Measurements from ENCODE around the gene STPG3.

Gene STPG3

GRCh38 chr9:137243626-137244485 is 7.2 kb upstream of the STPG3 start:
- no peak overlapping the region for H3K27ac ChIP-seq (ENCODE audit: low read depth, low read length)
- H3K27me3 ChIP-seq (ENCODE audit: control insufficient read depth, insufficient read depth, low read length) = no peaks in the 10 kb centered on the region
- no peaks in the 10 kb centered on the region for H3K9me3 ChIP-seq (ENCODE audit: control insufficient read depth, insufficient read depth, low read depth, low read length)
- peak overlapping the region; percentile 6; the same call in 1 of the 2 replicates for H3K4me3 ChIP-seq (ENCODE audit: low read depth, low read length)
- peaks cover 21% of the 10 kb centered on the region for H3K36me3 ChIP-seq (ENCODE audit: control insufficient read depth, insufficient read depth, low read length)
- peak overlapping the region; percentile 34 for H3K9ac ChIP-seq (ENCODE audit: low read length)
- peaks cover 33% of the 10 kb centered on the region for H3K4me1 ChIP-seq (ENCODE audit: control insufficient read depth, insufficient read depth, low read length)

- H3K9me3 ChIP-seq (ENCODE audit: control insufficient read depth, insufficient read depth, low read depth, low read length) = no peaks in the 10 kb centered on the region
- 0 out of 2 replicates have a peak overlapping the region, but pooled peaks have one; percentile 5 for H3K4me3 ChIP-seq (ENCODE audit: low read depth, low read length)
- peaks cover 21% of the 10 kb centered on the region for H3K36me3 ChIP-seq (ENCODE audit: control insufficient read depth, insufficient read depth, low read length)
- H3K27ac ChIP-seq (ENCODE audit: low read depth, low read length) = no peak overlapping the region
- peak overlapping the region; percentile 13 for H3K9ac ChIP-seq (ENCODE audit: low read length)
- peaks cover 32% of the 10 kb centered on the region for H3K4me1 ChIP-seq (ENCODE audit: control insufficient read depth, insufficient read depth, low read length)
- H3K27me3 ChIP-seq (ENCODE audit: control insufficient read depth, insufficient read depth, low read length) = no peaks in the 10 kb centered on the region
Measured at GRCh38 chr9:137244486-137245449, 6.3 kb upstream of the STPG3 start.

GRCh38 chr9:137245450-137246421 is 5.3 kb upstream of the STPG3 start:
- Histone ChIP-seq H3K4me1 (ENCODE audit: control insufficient read depth, insufficient read depth, low read length) (peaks cover 39% of the 10 kb centered on the region), H3K36me3 (ENCODE audit: control insufficient read depth, insufficient read depth, low read length) (peaks cover 21% of the 10 kb centered on the region), H3K4me3 (ENCODE audit: low read depth, low read length) (no peak overlapping the region), H3K9me3 (ENCODE audit: control insufficient read depth, insufficient read depth, low read depth, low read length) (no peaks in the 10 kb centered on the region), H3K9ac (ENCODE audit: low read length) (no peak overlapping the region), H3K27ac (ENCODE audit: low read depth, low read length) (no peak overlapping the region), H3K27me3 (ENCODE audit: control insufficient read depth, insufficient read depth, low read length) (no peaks in the 10 kb centered on the region)

- Histone ChIP-seq H3K4me3 (ENCODE audit: low read depth, low read length) (no peak overlapping the region), H3K27ac (ENCODE audit: low read depth, low read length) (no peak overlapping the region), H3K27me3 (ENCODE audit: control insufficient read depth, insufficient read depth, low read length) (no peaks in the 10 kb centered on the region), H3K36me3 (ENCODE audit: control insufficient read depth, insufficient read depth, low read length) (peaks cover 16% of the 10 kb centered on the region), H3K9me3 (ENCODE audit: control insufficient read depth, insufficient read depth, low read depth, low read length) (no peaks in the 10 kb centered on the region), H3K4me1 (ENCODE audit: control insufficient read depth, insufficient read depth, low read length) (peaks cover 47% of the 10 kb centered on the region), H3K9ac (ENCODE audit: low read length) (no peak overlapping the region)
Measured at GRCh38 chr9:137247135-137247915, 3.8 kb upstream of the STPG3 start.

GRCh38 chr9:137247916-137248175 is 3.2 kb upstream of the STPG3 start:
- Histone ChIP-seq H3K4me1 (ENCODE audit: control insufficient read depth, insufficient read depth, low read length) (peaks cover 42% of the 10 kb centered on the region), H3K27me3 (ENCODE audit: control insufficient read depth, insufficient read depth, low read length) (no peaks in the 10 kb centered on the region), H3K36me3 (ENCODE audit: control insufficient read depth, insufficient read depth, low read length) (peaks cover 11% of the 10 kb centered on the region), H3K9ac (ENCODE audit: low read length) (no peak overlapping the region), H3K9me3 (ENCODE audit: control insufficient read depth, insufficient read depth, low read depth, low read length) (no peaks in the 10 kb centered on the region), H3K4me3 (ENCODE audit: low read depth, low read length) (no peak overlapping the region), H3K27ac (ENCODE audit: low read depth, low read length) (no peak overlapping the region)

GRCh38 chr9:137250329-137251193 is 525 bp upstream of the STPG3 start:
- Histone ChIP-seq H3K9ac (ENCODE audit: low read length) (no peak overlapping the region), H3K4me3 (ENCODE audit: low read depth, low read length) (no peak overlapping the region), H3K4me1 (ENCODE audit: control insufficient read depth, insufficient read depth, low read length) (peaks cover 28% of the 10 kb centered on the region), H3K27me3 (ENCODE audit: control insufficient read depth, insufficient read depth, low read length) (no peaks in the 10 kb centered on the region), H3K9me3 (ENCODE audit: control insufficient read depth, insufficient read depth, low read depth, low read length) (no peaks in the 10 kb centered on the region), H3K27ac (ENCODE audit: low read depth, low read length) (no peak overlapping the region), H3K36me3 (ENCODE audit: control insufficient read depth, insufficient read depth, low read length) (no peaks in the 10 kb centered on the region)

- H3K27me3 ChIP-seq (ENCODE audit: control insufficient read depth, insufficient read depth, low read length) = no peaks in the 10 kb centered on the region
- no peaks in the 10 kb centered on the region for H3K9me3 ChIP-seq (ENCODE audit: control insufficient read depth, insufficient read depth, low read depth, low read length)
- peaks cover 34% of the 10 kb centered on the region for H3K4me1 ChIP-seq (ENCODE audit: control insufficient read depth, insufficient read depth, low read length)
- H3K27ac ChIP-seq (ENCODE audit: low read depth, low read length) = no peak overlapping the region
- H3K4me3 ChIP-seq (ENCODE audit: low read depth, low read length) = no peak overlapping the region
- peaks cover 5% of the 10 kb centered on the region for H3K36me3 ChIP-seq (ENCODE audit: control insufficient read depth, insufficient read depth, low read length)
- peak overlapping the region; percentile 23 for H3K9ac ChIP-seq (ENCODE audit: low read length)
Measured at GRCh38 chr9:137251490-137252268, 593 bp downstream of the STPG3 start.

GRCh38 chr9:137252555-137253506 is 1.7 kb downstream of the STPG3 start:
- H3K27me3 ChIP-seq (ENCODE audit: control insufficient read depth, insufficient read depth, low read length) = no peaks in the 10 kb centered on the region
- peaks cover 10% of the 10 kb centered on the region for H3K36me3 ChIP-seq (ENCODE audit: control insufficient read depth, insufficient read depth, low read length)
- H3K9me3 ChIP-seq (ENCODE audit: control insufficient read depth, insufficient read depth, low read depth, low read length) = no peaks in the 10 kb centered on the region
- no peak overlapping the region for H3K4me3 ChIP-seq (ENCODE audit: low read depth, low read length)
- H3K27ac ChIP-seq (ENCODE audit: low read depth, low read length) = no peak overlapping the region
- peaks cover 30% of the 10 kb centered on the region for H3K4me1 ChIP-seq (ENCODE audit: control insufficient read depth, insufficient read depth, low read length)
- H3K9ac ChIP-seq (ENCODE audit: low read length) = no peak overlapping the region

Data from HUES6 (cell line).